HCT116 (cell line): ENCODE measurements around the gene DIP2B. TPM values are rescaled to one million over a fixed set of nuclear protein-coding genes. Genes with fewer than 3 reads are reported as not detected.

Source experiments
- ATAC-seq: fragments of 200-7000 bp; cut with Tn5 transposase; 2 replicates; pipeline ENCODE4 v1.9.1; 2020; ENCODE audit warnings: mild to moderate bottlenecking, moderate library complexity
- BruUV-seq: library from RNA; stranded (reverse); fragments of 400-500 nt; replicated peaks from 2 replicates; lab custom pipeline; 2021; lab: Mats Ljungman, UMichigan
- CTCF ChIA-PET: fragments of 300-600 bp; sonication (Branson Sonifier 250); formaldehyde crosslinking; loops from one replicate; lab custom pipeline; 2021; ENCODE audit warnings: antibody characterized with exemption; lab: Charles Lee
- POLR2A ChIA-PET: fragments of 300-600, 350-600 bp; sonication (Branson Sonifier 250); formaldehyde crosslinking; loops from one replicate; lab custom pipeline; 2021; ENCODE audit warnings: antibody characterized with exemption; lab: Charles Lee
- RAD21 ChIA-PET, 2 experiments: fragments of 300-600 bp; sonication (Branson Sonifier 250); formaldehyde crosslinking; loops; one replicate each; lab custom pipeline; 2023; ENCODE audit warnings: low total read pairs in 2 of 2; ENCODE audit not compliant: uncharacterized antibody in 2 of 2, unreplicated experiment in 2 of 2, low non-redundant PET in 1 of 2; lab: Charles Lee
- DNase-seq: peaks from one replicate; pipeline ENCODE4 v3.0.0-alpha.2; 2010; ENCODE audit warnings: low read depth, low spot score
- H2AFZ ChIP-seq: fragments of 200-600 bp; shearing (Covaris generic), sonication (generic); 2 replicates; pipeline ENCODE4 v1.6.1; 2017; ENCODE audit warnings: low read depth, mixed run types, mixed read lengths, antibody characterized with exemption, low read length; ENCODE audit not compliant: poor library complexity, severe bottlenecking
- H3K27ac ChIP-seq: 2 replicates; pipeline ENCODE4 v1.5.1; 2012; ENCODE audit warnings: low read depth, low read length
- H3K27me3 ChIP-seq: fragments of 200-600 bp; sonication (generic); 2 replicates; pipeline ENCODE4 v1.6.1; 2016; ENCODE audit warnings: mixed run types, low read length, mixed read lengths; ENCODE audit not compliant: insufficient read depth
- H3K36me3 ChIP-seq, 2 experiments: fragments of 200-500 bp in 1 of 2; fragments of 200-600 bp in 1 of 2; sonication (Bioruptor generic) in 1 of 2; sonication (generic) in 1 of 2; 2 replicates each; pipeline versions ENCODE4 v1.5.1 to v1.6.1; 2014 to 2016; ENCODE audit warnings: low read length in 2 of 2, inconsistent platforms in 1 of 2, mixed read lengths in 1 of 2, mixed run types in 1 of 2; ENCODE audit not compliant: insufficient read depth in 2 of 2, control insufficient read depth in 1 of 2
- H3K4me1 ChIP-seq, 2 experiments: fragments of 200-600 bp in 1 of 2; sonication (generic) in 1 of 2; 2 replicates each; pipeline versions ENCODE4 v1.5.1 to v1.6.1; 2012 to 2017; ENCODE audit warnings: low read length in 2 of 2, inconsistent platforms in 1 of 2, mild to moderate bottlenecking in 1 of 2, mixed read lengths in 1 of 2, mixed run types in 1 of 2, moderate library complexity in 1 of 2; ENCODE audit not compliant: insufficient read depth in 2 of 2, control insufficient read depth in 1 of 2
- H3K4me2 ChIP-seq: fragments of 200-600 bp; sonication (generic); 2 replicates; pipeline ENCODE4 v1.6.1; 2017; ENCODE audit warnings: mixed run types, low read length, mixed read lengths
- H3K4me3 ChIP-seq, 2 experiments: fragments of 200-600 bp in 1 of 2; sonication (generic) in 1 of 2; replicated peaks in 1 of 2; 2 replicates each; pipeline ENCODE4 v1.5.1; 2011 to 2016; ENCODE audit warnings: low read length in 2 of 2, control low read depth in 1 of 2, low read depth in 1 of 2, mild to moderate bottlenecking in 1 of 2, mixed read lengths in 1 of 2, mixed run types in 1 of 2
- H3K79me2 ChIP-seq: fragments of 200-600 bp; sonication (generic); 2 replicates; pipeline ENCODE4 v1.6.1; 2017; ENCODE audit warnings: mild to moderate bottlenecking, mixed run types, low read length, moderate library complexity, mixed read lengths; ENCODE audit not compliant: insufficient read depth
- H3K9ac ChIP-seq: fragments of 200-600 bp; sonication (generic); 2 replicates; pipeline ENCODE4 v1.6.1; 2016; ENCODE audit warnings: low read length, mixed read lengths
- H3K9me2 ChIP-seq: fragments of 200-600 bp; sonication (generic), shearing (Covaris generic); 2 replicates; pipeline ENCODE4 v1.6.1; 2017; ENCODE audit warnings: mixed run types, mild to moderate bottlenecking, moderate library complexity; ENCODE audit not compliant: insufficient read depth
- H3K9me3 ChIP-seq, 2 experiments: fragments of 200-500 bp in 1 of 2; fragments of 200-600 bp in 1 of 2; sonication (Bioruptor generic) in 1 of 2; sonication (generic) in 1 of 2; 2 replicates each; pipeline ENCODE4 v1.6.1; 2014 to 2017; ENCODE audit warnings: low read length in 2 of 2, mixed read lengths in 2 of 2, inconsistent platforms in 1 of 2, low read depth in 1 of 2, mild to moderate bottlenecking in 1 of 2, mixed run types in 1 of 2, moderate library complexity in 1 of 2; ENCODE audit not compliant: control insufficient read depth in 1 of 2, insufficient read depth in 1 of 2
- H4K20me1 ChIP-seq: fragments of 200-600 bp; sonication (generic), shearing (Covaris generic); 2 replicates; pipeline ENCODE4 v1.6.1; 2017; ENCODE audit warnings: mixed run types, mild to moderate bottlenecking, moderate library complexity; ENCODE audit not compliant: insufficient read depth
- CBX3 ChIP-seq: IDR thresholded peaks from 2 replicates; pipeline ENCODE4 v1.6.1; 2012; ENCODE audit warnings: low read depth
- CEBPB ChIP-seq: IDR thresholded peaks from 2 replicates; pipeline ENCODE4 v1.6.1; 2012; ENCODE audit warnings: low read depth
- CTCF ChIP-seq, 3 experiments: fragments of 200-600 bp in 1 of 3; sonication (generic) in 1 of 3; IDR thresholded peaks in 2 of 3; conservative IDR thresholded peaks in 1 of 3; 2 replicates each; pipeline ENCODE4 v1.5.1; 2012 to 2017; ENCODE audit warnings: low read depth in 2 of 3, low read length in 2 of 3, antibody characterized with exemption in 1 of 3, borderline replicate concordance in 1 of 3, control low read depth in 1 of 3, mild to moderate bottlenecking in 1 of 3, mixed read lengths in 1 of 3, mixed run types in 1 of 3, moderate library complexity in 1 of 3; ENCODE audit not compliant: insufficient read depth in 1 of 3
- EGR1 ChIP-seq: IDR thresholded peaks from 2 replicates; pipeline ENCODE4 v1.6.1; 2012; ENCODE audit warnings: low read depth
- ELF1 ChIP-seq: IDR thresholded peaks from 2 replicates; pipeline ENCODE4 v1.6.1; 2012; ENCODE audit warnings: low read depth, borderline replicate concordance
- EZH2 ChIP-seq: fragments of 200-600 bp; sonication (generic); IDR thresholded peaks from 2 replicates; pipeline ENCODE4 v1.6.1; 2017; ENCODE audit warnings: antibody characterized with exemption, mixed run types
- EZH2phosphoT487 ChIP-seq: fragments of 200-600 bp; IDR thresholded peaks from 2 replicates; pipeline ENCODE4 v1.6.1; 2018; ENCODE audit warnings: antibody characterized with exemption, borderline replicate concordance
- FOSL1 ChIP-seq: IDR thresholded peaks from 2 replicates; pipeline ENCODE4 v1.6.1; 2012; ENCODE audit warnings: low read depth
- JUND ChIP-seq: IDR thresholded peaks from 2 replicates; pipeline ENCODE4 v1.6.1; 2012
- MAX ChIP-seq: IDR thresholded peaks from 2 replicates; pipeline ENCODE4 v1.6.1; 2012
- POLR2A ChIP-seq: IDR thresholded peaks from 2 replicates; pipeline ENCODE4 v1.7.0; 2011; ENCODE audit warnings: borderline replicate concordance; ENCODE audit not compliant: insufficient read depth, insufficient read length; ENCODE audit errors: extremely low read depth
- POLR2AphosphoS5 ChIP-seq: IDR thresholded peaks from 2 replicates; pipeline ENCODE4 v1.6.1; 2011; ENCODE audit warnings: mild to moderate bottlenecking, low read depth, low read length, moderate library complexity
- SP1 ChIP-seq: IDR thresholded peaks from 2 replicates; pipeline ENCODE4 v1.6.1; 2012; ENCODE audit warnings: low read depth
- TCF7L2 ChIP-seq: IDR thresholded peaks from 2 replicates; pipeline ENCODE4 v1.7.0; 2011; ENCODE audit warnings: borderline replicate concordance, inconsistent platforms; ENCODE audit not compliant: insufficient read depth, insufficient read length; ENCODE audit errors: extremely low read depth
- YY1 ChIP-seq: IDR thresholded peaks from 2 replicates; pipeline ENCODE4 v1.6.1; 2011; ENCODE audit warnings: low read length, low read depth, moderate library complexity, mild to moderate bottlenecking; ENCODE audit not compliant: insufficient replicate concordance; ENCODE audit errors: extremely low read depth
- ZBTB33 ChIP-seq: IDR thresholded peaks from 2 replicates; pipeline ENCODE4 v1.6.1; 2011; ENCODE audit warnings: mild to moderate bottlenecking, low read length, moderate library complexity; ENCODE audit not compliant: insufficient replicate concordance; ENCODE audit errors: extremely low read depth
- ZNF274 ChIP-seq: fragments of 200-500 bp; sonication (Bioruptor generic); IDR thresholded peaks from 2 replicates; pipeline ENCODE4 v1.6.1; 2014; ENCODE audit warnings: mild to moderate bottlenecking, low read depth, low read length, inconsistent platforms
- intact Hi-C: fragments of 100-400 bp; cut with micrococcal nuclease; formaldehyde crosslinking; loops from 2 replicates; pipeline ENCODE4 v1.10.0; 2022
- total RNA-seq: library from RNA; stranded (reverse); gene quantifications from one replicate; pipeline ENCODE4 v1.2.1, GENCODE V29; 2021; ENCODE audit not compliant: unreplicated experiment

Gene DIP2B
- total RNA-seq, 1 experiment from 2014 or later, result 32.3 TPM

GRCh38 chr12:50686976-50687375 lies 182.2 kb downstream of the DIP2B start:
- CTCF ChIA-PET, result no interaction called here
- Histone ChIP-seq H3K36me3 (peaks cover 0 to 17% of the 10 kb centered on the region in 2 experiments; a peak in 3 of 4 replicates), H3K9me2 (no peaks in the 10 kb centered on the region), H3K9ac (no peak overlapping the region), H2AFZ (no peak overlapping the region), H3K4me2 (no peak overlapping the region), H3K9me3 (no peaks in the 10 kb centered on the region), H4K20me1 (no peaks in the 10 kb centered on the region), H3K4me3 (no peak overlapping the region), H3K27me3 (no peaks in the 10 kb centered on the region), H3K79me2 (no peaks in the 10 kb centered on the region), H3K4me1 (no peaks in the 10 kb centered on the region), H3K27ac (no peak overlapping the region)
- intact Hi-C loops, result no loop called here
- RAD21 ChIA-PET, result interaction anchor here in 1 of 2 experiments (0.7 kb wide), 1 partner anchor 16 kb away, joined by 3 read pairs; no protein-coding TSS in a partner anchor
- no peak for TF ChIP-seq EZH2phosphoT487
- TF ChIP-seq ZNF274, result no peak
- TF ChIP-seq CBX3, result no peak
- no peak for TF ChIP-seq EZH2
- TF ChIP-seq ELF1, result no peak
- no peak for TF ChIP-seq FOSL1
- no peak for TF ChIP-seq SP1
- no peak for TF ChIP-seq JUND
- no peak for TF ChIP-seq YY1
- no peak for TF ChIP-seq POLR2AphosphoS5
- no peak for TF ChIP-seq TCF7L2
- TF ChIP-seq MAX, result no peak
- TF ChIP-seq CEBPB, result no peak
- no peak for TF ChIP-seq ZBTB33
- no peak for TF ChIP-seq POLR2A
- TF ChIP-seq CTCF (IDR thresholded peaks at IDR 0.05 in 2 of 3, conservative IDR thresholded peaks at IDR 0.05 in 1 of 3; ENCODE audit: borderline replicate concordance in 1 of 3, insufficient read depth in 1 of 3, low read depth in 2 of 3, low read length in 2 of 3), result no peak
- no peak for TF ChIP-seq EGR1
- no TSS peak for BruUV-seq
- POLR2A ChIA-PET, result no interaction called here
- ATAC-seq, result no peak
- DNase-seq, result no peak
